ENCODE data around the gene SLAMF1.

- TF ChIP-seq CTCF (IDR thresholded peaks at IDR 0.05), result no peak
- no peak for TF ChIP-seq POLR2A (IDR thresholded peaks at IDR 0.05)
Observed at GRCh38 chr1:160567341-160567740, 79.5 kb downstream of the SLAMF1 start.
